MCF 10A (cell line): ENCODE data around the gene BRMS1. TPM values are rescaled to one million over a fixed set of nuclear protein-coding genes. Genes with fewer than 3 reads are reported as not detected.
"Not testable (repeated sequence)": the region's sequence is repeated elsewhere in the genome, so short reads cannot be mapped to it uniquely, and the experiment has no call there.

Experiments used
- BruUV-seq: library from RNA; stranded (reverse); fragments of 400-500 nt; replicated peaks from 2 replicates; lab custom pipeline; 2021; lab: Mats Ljungman, UMichigan
- CTCF ChIA-PET: fragments of 300-600 bp; sonication (Branson Sonifier 250); formaldehyde crosslinking; extraction: SDS; loops from one replicate; lab custom pipeline; 2021; ENCODE audit warnings: antibody characterized with exemption, inconsistent platforms; lab: Yijun Ruan, JAX
- POLR2A ChIA-PET: fragments of 300-600, 350-650 bp; sonication (Branson Sonifier 250); formaldehyde crosslinking; extraction: SDS; loops from one replicate; lab custom pipeline; 2020; ENCODE audit warnings: antibody characterized with exemption, inconsistent platforms; lab: Yijun Ruan, JAX
- DNase-seq: peaks from one replicate; pipeline ENCODE4 v3.0.0-alpha.2; 2018; ENCODE audit not compliant: unreplicated experiment
- H3K27ac Mint-ChIP-seq: one replicate; pipeline ENCODE4 v1.8.0; 2022; ENCODE audit warnings: mild to moderate bottlenecking, low read depth, mixed read lengths; ENCODE audit not compliant: unreplicated experiment
- H3K27me3 Mint-ChIP-seq: one replicate; pipeline ENCODE4 v1.8.0; 2022; ENCODE audit warnings: mixed read lengths; ENCODE audit not compliant: insufficient read depth, unreplicated experiment
- H3K36me3 Mint-ChIP-seq: one replicate; pipeline ENCODE4 v1.8.0; 2022; ENCODE audit warnings: mild to moderate bottlenecking, moderate library complexity, mixed read lengths; ENCODE audit not compliant: insufficient read depth, unreplicated experiment
- H3K4me1 Mint-ChIP-seq: one replicate; pipeline ENCODE4 v1.8.0; 2022; ENCODE audit warnings: mixed read lengths; ENCODE audit not compliant: insufficient read depth, unreplicated experiment
- H3K4me3 Mint-ChIP-seq: one replicate; pipeline ENCODE4 v1.8.0; 2022; ENCODE audit warnings: mild to moderate bottlenecking, moderate library complexity, mixed read lengths; ENCODE audit not compliant: unreplicated experiment
- H3K9me3 Mint-ChIP-seq: one replicate; pipeline ENCODE4 v1.8.0; 2022; ENCODE audit warnings: mixed read lengths; ENCODE audit not compliant: unreplicated experiment
- intact Hi-C: fragments of 100-400 bp; cut with micrococcal nuclease; formaldehyde crosslinking; loops from 2 replicates; pipeline ENCODE4 v1.14.1; 2022
- total RNA-seq: library from RNA; stranded (reverse); gene quantifications from 2 replicates; pipeline ENCODE4 v1.2.3, GENCODE V29; 2022
- TF ChIP-seq, protein P1 (sequence below): fragments of 200-600 bp; IDR thresholded peaks from one replicate; pipeline ENCODE4 v1.8.0; 2022; ENCODE audit warnings: antibody characterized with exemption, mild to moderate bottlenecking; ENCODE audit not compliant: unreplicated experiment

BRMS1 gene
- total RNA-seq, 1 experiment from 2014 or later: 55.4 TPM

DNA sequence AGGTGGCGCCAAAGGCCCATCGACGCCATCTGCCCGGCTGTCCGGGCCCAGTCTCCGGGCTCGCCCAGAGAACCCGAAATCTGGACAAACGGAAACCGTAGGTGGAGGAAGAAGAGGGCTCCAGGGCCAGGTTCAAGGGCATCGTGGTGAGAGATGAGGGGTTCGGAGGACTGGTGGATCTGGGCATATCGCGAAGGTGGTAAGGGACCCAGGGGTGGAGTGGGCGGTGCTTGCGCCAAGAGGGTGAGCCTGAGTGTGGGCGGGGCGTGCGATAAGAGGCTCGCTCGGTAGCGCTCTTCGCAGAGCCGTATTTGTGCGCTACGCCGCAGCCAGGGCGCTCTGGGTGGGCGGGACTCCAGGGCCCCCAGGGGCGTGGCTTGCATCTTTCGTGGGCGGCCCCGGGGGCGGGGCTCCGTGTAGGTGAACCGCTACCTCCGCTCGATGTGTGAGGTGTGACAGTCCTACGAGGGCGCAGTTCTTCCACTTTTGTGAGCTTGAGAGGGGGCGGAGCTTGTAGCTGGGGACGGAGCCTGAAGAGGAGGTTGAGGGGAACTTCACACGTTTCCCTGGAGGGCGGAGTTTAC, 32.8 kb downstream of the BRMS1 start:
- BruUV-seq: no TSS peak
- Mint-ChIP-seq H3K27me3 (no peaks in the 10 kb centered on the region), H3K36me3 (no peaks in the 10 kb centered on the region), H3K4me3 (peak overlapping the region; percentile 79), H3K4me1 (peaks cover 12% of the 10 kb centered on the region), H3K27ac (peak overlapping the region; percentile 81), H3K9me3 (no peaks in the 10 kb centered on the region)
- TF ChIP-seq, protein P1, sequence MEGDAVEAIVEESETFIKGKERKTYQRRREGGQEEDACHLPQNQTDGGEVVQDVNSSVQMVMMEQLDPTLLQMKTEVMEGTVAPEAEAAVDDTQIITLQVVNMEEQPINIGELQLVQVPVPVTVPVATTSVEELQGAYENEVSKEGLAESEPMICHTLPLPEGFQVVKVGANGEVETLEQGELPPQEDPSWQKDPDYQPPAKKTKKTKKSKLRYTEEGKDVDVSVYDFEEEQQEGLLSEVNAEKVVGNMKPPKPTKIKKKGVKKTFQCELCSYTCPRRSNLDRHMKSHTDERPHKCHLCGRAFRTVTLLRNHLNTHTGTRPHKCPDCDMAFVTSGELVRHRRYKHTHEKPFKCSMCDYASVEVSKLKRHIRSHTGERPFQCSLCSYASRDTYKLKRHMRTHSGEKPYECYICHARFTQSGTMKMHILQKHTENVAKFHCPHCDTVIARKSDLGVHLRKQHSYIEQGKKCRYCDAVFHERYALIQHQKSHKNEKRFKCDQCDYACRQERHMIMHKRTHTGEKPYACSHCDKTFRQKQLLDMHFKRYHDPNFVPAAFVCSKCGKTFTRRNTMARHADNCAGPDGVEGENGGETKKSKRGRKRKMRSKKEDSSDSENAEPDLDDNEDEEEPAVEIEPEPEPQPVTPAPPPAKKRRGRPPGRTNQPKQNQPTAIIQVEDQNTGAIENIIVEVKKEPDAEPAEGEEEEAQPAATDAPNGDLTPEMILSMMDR: peak; percentile 97
- CTCF ChIA-PET: interaction anchor here (0.6 to 5.5 kb wide), 36 partner anchors 9 to 1897 kb away, joined by 3 to 48 read pairs (median 4); partner anchors contain the start of genes BRMS1, MRPL11, NPAS4 and RIN1
- DNase-seq: peak; percentile 92
- intact Hi-C loops: loop anchor here (1.0 to 2.0 kb wide), 6 partner anchors 16 to 127 kb away; partner anchors contain the start of genes MRPL11, RIN1 and YIF1A
- POLR2A ChIA-PET: interaction anchor here (0.6 to 3.5 kb wide), 27 partner anchors 8 to 934 kb away, joined by 3 to 45 read pairs (median 4); partner anchors contain the start of genes B4GAT1, BRMS1, DPP3 and RAB1B

DNA sequence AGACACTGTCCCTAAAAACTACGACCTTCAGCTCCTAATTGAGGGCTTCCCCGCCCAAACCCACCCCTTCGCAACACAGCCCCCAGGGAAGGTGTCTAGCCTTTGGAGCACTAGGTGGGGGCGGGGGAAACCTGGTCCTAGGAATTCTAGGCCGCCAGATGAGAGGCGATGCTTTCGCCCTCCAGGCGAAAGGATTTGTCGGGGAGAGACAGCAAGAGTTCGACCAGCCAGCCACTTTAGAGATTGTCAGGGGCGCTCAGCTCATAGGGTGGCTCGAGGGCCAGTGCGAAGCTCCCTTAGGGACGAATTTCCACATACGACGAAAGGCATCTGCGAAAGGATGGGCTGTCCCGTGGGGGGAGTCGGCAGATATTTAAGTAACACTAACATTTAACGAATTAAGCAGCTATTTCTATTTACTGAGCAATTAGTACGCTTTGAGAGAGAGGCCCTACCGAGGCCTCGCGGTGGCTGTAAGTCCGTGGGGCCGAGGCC, 33.4 kb downstream of the BRMS1 start:
- H3K4me3 Mint-ChIP-seq: peak overlapping the region; percentile 79
- H3K4me1 Mint-ChIP-seq: peaks cover 12% of the 10 kb centered on the region
- DNase-seq: no peak
- CTCF ChIA-PET: interaction anchor here (0.6 to 5.5 kb wide), 32 partner anchors 9 to 1897 kb away, joined by 3 to 48 read pairs (median 5); partner anchors contain the start of genes BRMS1, MRPL11, NPAS4 and RIN1
- H3K27ac Mint-ChIP-seq: peak overlapping the region; percentile 81
- intact Hi-C loops: loop anchor here (1.0 kb wide), 1 partner anchor 78 kb away; no protein-coding TSS in a partner anchor
- no TSS peak for BruUV-seq
- no peaks in the 10 kb centered on the region for H3K27me3 Mint-ChIP-seq
- TF ChIP-seq, protein P1: no peak
- POLR2A ChIA-PET: interaction anchor here (0.9 to 3.5 kb wide), 13 partner anchors 13 to 308 kb away, joined by 3 to 45 read pairs (median 6); partner anchors contain the start of genes BRMS1, RIN1, SLC29A2 and YIF1A
- no peaks in the 10 kb centered on the region for H3K36me3 Mint-ChIP-seq
- no peaks in the 10 kb centered on the region for H3K9me3 Mint-ChIP-seq

DNA sequence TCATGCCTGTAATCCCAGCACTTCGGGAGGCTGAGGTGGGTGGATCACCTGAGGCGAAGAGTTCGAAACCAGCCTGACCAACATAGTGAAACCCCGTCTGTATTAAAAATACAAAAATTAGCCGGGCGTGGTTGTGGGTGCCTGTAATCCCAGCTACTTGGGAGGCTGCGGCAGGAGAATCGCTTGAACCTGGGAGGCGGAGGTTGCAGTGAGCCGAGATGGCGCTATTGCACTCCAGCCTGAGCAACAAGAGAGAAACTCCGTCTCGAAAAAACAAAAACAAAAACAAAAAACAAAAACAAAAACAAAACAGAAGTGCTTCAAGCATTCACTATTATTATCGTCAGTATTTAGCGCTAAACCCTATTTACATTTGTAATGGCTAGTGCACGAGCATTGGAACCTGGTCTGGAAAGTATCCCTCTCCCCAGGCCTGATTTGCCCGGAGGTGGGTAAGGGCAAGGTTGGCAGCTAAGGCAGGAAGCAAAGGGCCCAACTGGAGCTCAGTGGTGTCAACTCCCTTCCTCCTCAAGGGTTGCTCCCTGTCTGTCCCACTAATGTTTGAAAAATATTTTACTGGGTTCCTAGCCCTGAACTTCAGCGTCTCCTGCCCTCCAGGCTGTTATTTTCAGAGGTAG, 34.0 kb downstream of the BRMS1 start:
- peak overlapping the region; percentile 81 for H3K27ac Mint-ChIP-seq
- intact Hi-C loops: loop anchor here (1.0 kb wide), 1 partner anchor 78 kb away; no protein-coding TSS in a partner anchor
- CTCF ChIA-PET: interaction anchor here (0.6 to 5.5 kb wide), 27 partner anchors 9 to 606 kb away, joined by 3 to 48 read pairs (median 6); partner anchors contain the start of genes BRMS1, MRPL11 and RIN1
- not testable (repeated sequence) for BruUV-seq, DNase-seq, H3K36me3 Mint-ChIP-seq, H3K9me3 Mint-ChIP-seq, H3K27me3 Mint-ChIP-seq, H3K4me3 Mint-ChIP-seq
- H3K4me1 Mint-ChIP-seq: peaks cover 12% of the 10 kb centered on the region
- POLR2A ChIA-PET: interaction anchor here (0.9 to 3.5 kb wide), 12 partner anchors 14 to 78 kb away, joined by 3 to 45 read pairs (median 7); partner anchors contain the start of genes BRMS1, RIN1, SLC29A2 and YIF1A

DNA sequence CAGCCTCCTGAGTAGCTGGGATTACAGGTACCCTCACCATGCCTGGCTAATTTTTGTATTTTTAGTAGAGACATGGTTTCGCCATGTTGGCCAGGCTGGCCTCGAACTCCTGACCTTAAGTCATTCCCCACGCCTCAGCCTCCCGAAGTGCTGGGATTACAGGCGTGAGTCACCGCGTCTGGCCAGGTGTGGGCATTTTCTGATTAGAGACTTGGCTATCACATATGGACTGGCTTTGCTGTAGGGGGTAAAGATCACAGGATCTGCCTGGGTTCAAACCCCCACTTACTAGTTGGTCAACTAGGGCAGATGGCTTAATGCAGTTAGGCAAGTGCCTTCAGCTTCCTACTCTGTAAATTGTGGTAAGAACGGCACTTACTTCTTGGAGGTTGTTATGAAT, 34.6 kb downstream of the BRMS1 start:
- Mint-ChIP-seq H3K27me3 (no peaks in the 10 kb centered on the region), H3K36me3 (no peaks in the 10 kb centered on the region), H3K9me3 (no peaks in the 10 kb centered on the region), H3K4me1 (peaks cover 8% of the 10 kb centered on the region), H3K4me3 (no peak overlapping the region), H3K27ac (no peak overlapping the region)
- POLR2A ChIA-PET: interaction anchor here (0.9 to 3.4 kb wide), 4 partner anchors 20 to 34 kb away, joined by 3 to 19 read pairs (median 3); partner anchors contain the start of genes BRMS1 and YIF1A
- intact Hi-C loops: no loop called here
- no peak for DNase-seq
- BruUV-seq: no TSS peak
- CTCF ChIA-PET: interaction anchor here (0.7 to 5.5 kb wide), 6 partner anchors 22 to 79 kb away, joined by 3 to 48 read pairs (median 5); partner anchors contain the start of gene RIN1
- TF ChIP-seq, protein P1: no peak
